PFSK-1 (cell line): ENCODE results near the gene PRIM1.

Experiments used
- POLR2AphosphoS5 ChIP-seq: IDR thresholded peaks from 2 replicates; pipeline ENCODE4 v1.6.1; 2012; ENCODE audit warnings: low read depth, mild to moderate bottlenecking, control low read depth, low read length, moderate library complexity
- SIN3A ChIP-seq: IDR thresholded peaks from 2 replicates; pipeline ENCODE4 v1.6.1; 2012; ENCODE audit warnings: mild to moderate bottlenecking, low read length, moderate library complexity, borderline replicate concordance; ENCODE audit not compliant: insufficient read depth

GRCh38 chr12:56684745-56685359 is 67.3 kb downstream of the PRIM1 start:
- TF ChIP-seq POLR2AphosphoS5, result no peak
- TF ChIP-seq SIN3A, result no peak
